ENCODE data around the gene AQP9.

The AQP9 gene

GRCh38 chr15:58217460-58217859 is 79.3 kb downstream of the AQP9 start:
- Histone ChIP-seq H3K36me3 (ENCODE audit: control insufficient read depth in 1 of 2, insufficient read depth in 2 of 2, low read length in 2 of 2) (no peaks in the 10 kb centered on the region), H3K79me1 (ENCODE audit: low read length) (no peaks in the 10 kb centered on the region), H3K4me1 (ENCODE audit: control insufficient read depth in 1 of 2, insufficient read depth in 2 of 2, low read length in 2 of 2) (no peaks in the 10 kb centered on the region), H4K8ac (ENCODE audit: low read depth, low read length) (no peak overlapping the region), H4K91ac (ENCODE audit: low read depth, low read length) (no peak overlapping the region), H3K4ac (ENCODE audit: low read depth, low read length) (no peak overlapping the region), H2AK5ac (ENCODE audit: low read length) (no peak overlapping the region), H3K27me3 (ENCODE audit: insufficient read depth, low read length) (no peaks in the 10 kb centered on the region), H2AFZ (ENCODE audit: insufficient read depth, low read length, poor library complexity) (no peak overlapping the region), H2BK5ac (ENCODE audit: low read depth, low read length, poor library complexity) (no peak overlapping the region), H3K79me2 (ENCODE audit: control insufficient read depth, insufficient read depth, low read length, poor library complexity) (no peaks in the 10 kb centered on the region), H2BK120ac (ENCODE audit: insufficient read depth, low read length, poor library complexity) (no peak overlapping the region), H3K14ac (ENCODE audit: low read length) (no peak overlapping the region), H3K27ac (ENCODE audit: low read depth, low read length) (no peak overlapping the region), H3K23ac (ENCODE audit: low read length) (no peak overlapping the region), H3K4me2 (ENCODE audit: low read length) (no peak overlapping the region), H2BK12ac (ENCODE audit: low read length) (no peak overlapping the region), H3K9ac (ENCODE audit: low read length) (no peak overlapping the region), H3K9me3 (ENCODE audit: insufficient read depth, low read depth, low read length) (no peaks in the 10 kb centered on the region), H3K18ac (ENCODE audit: low read length) (no peak overlapping the region), H4K12ac (ENCODE audit: low read depth, low read length) (no peak overlapping the region), H3K4me3 (ENCODE audit: low read depth, low read length) (no peak overlapping the region)
- DNase-seq: peak in 1 of 2 donors; percentile 9
- no CpG with 5 or more reads among the region's 4 CpGs for WGBS (ENCODE audit: extremely low coverage, insufficient coverage, insufficient read length)

- Histone ChIP-seq H4K91ac (ENCODE audit: low read depth, low read length) (no peak overlapping the region), H3K23ac (ENCODE audit: low read length) (no peak overlapping the region), H3K4ac (ENCODE audit: low read depth, low read length) (no peak overlapping the region), H3K4me2 (ENCODE audit: low read length) (no peak overlapping the region), H3K9me3 (ENCODE audit: insufficient read depth, low read depth, low read length) (peaks cover 1% of the 10 kb centered on the region), H3K27ac (ENCODE audit: low read depth, low read length) (no peak overlapping the region), H3K27me3 (ENCODE audit: insufficient read depth, low read length) (no peaks in the 10 kb centered on the region), H3K9ac (ENCODE audit: low read length) (no peak overlapping the region), H3K4me3 (ENCODE audit: low read depth, low read length) (no peak overlapping the region), H3K18ac (ENCODE audit: low read length) (no peak overlapping the region), H2AK5ac (ENCODE audit: low read length) (no peak overlapping the region), H2BK12ac (ENCODE audit: low read length) (no peak overlapping the region), H4K8ac (ENCODE audit: low read depth, low read length) (no peak overlapping the region), H4K12ac (ENCODE audit: low read depth, low read length) (no peak overlapping the region), H3K79me2 (ENCODE audit: control insufficient read depth, insufficient read depth, low read length, poor library complexity) (no peaks in the 10 kb centered on the region), H3K36me3 (ENCODE audit: control insufficient read depth in 1 of 2, insufficient read depth in 2 of 2, low read length in 2 of 2) (no peaks in the 10 kb centered on the region), H3K79me1 (ENCODE audit: low read length) (no peaks in the 10 kb centered on the region), H2BK120ac (ENCODE audit: insufficient read depth, low read length, poor library complexity) (no peak overlapping the region), H3K4me1 (ENCODE audit: control insufficient read depth in 1 of 2, insufficient read depth in 2 of 2, low read length in 2 of 2) (no peaks in the 10 kb centered on the region), H3K14ac (ENCODE audit: low read length) (no peak overlapping the region), H2AFZ (ENCODE audit: insufficient read depth, low read length, poor library complexity) (no peak overlapping the region), H2BK5ac (ENCODE audit: low read depth, low read length, poor library complexity) (no peak overlapping the region)
- WGBS (ENCODE audit: extremely low coverage, insufficient coverage, insufficient read length): no CpG with 5 or more reads among the region's 3 CpGs
- peak in 1 of 2 donors; percentile 31 for DNase-seq
Observed at GRCh38 chr15:58221591-58222241, 83.5 kb downstream of the AQP9 start.

DNA sequence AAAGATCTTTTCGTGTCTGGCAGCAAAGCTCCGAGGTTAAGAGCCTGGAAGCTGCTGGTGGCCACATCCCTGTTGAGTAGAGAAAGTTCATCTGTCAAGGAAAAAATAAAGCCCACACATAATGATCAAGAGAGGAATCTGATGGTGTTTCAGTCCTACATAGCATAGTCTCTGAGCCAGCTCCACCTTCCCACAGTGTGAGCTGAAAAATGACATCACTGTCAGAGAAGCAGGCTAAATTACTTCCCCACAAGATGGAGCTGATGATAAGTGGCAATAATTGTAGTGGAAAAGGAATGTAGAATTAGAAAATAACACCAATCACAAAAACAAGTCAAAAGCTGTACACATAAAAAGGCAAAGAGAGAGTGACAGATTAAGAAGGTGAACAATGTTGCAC is 84.5 kb downstream of the AQP9 start:
- H3K9ac ChIP-seq (ENCODE audit: low read length): no peak overlapping the region
- H3K4me2 ChIP-seq (ENCODE audit: low read length): no peak overlapping the region
- no peak overlapping the region for H2AK5ac ChIP-seq (ENCODE audit: low read length)
- H3K36me3 ChIP-seq (ENCODE audit: control insufficient read depth in 1 of 2, insufficient read depth in 2 of 2, low read length in 2 of 2): no peaks in the 10 kb centered on the region
- no CpG with 5 or more reads among the region's 2 CpGs for WGBS (ENCODE audit: extremely low coverage, insufficient coverage, insufficient read length)
- H3K18ac ChIP-seq (ENCODE audit: low read length): no peak overlapping the region
- no peak overlapping the region for H2AFZ ChIP-seq (ENCODE audit: insufficient read depth, low read length, poor library complexity)
- no peak overlapping the region for H4K91ac ChIP-seq (ENCODE audit: low read depth, low read length)
- no peaks in the 10 kb centered on the region for H3K79me1 ChIP-seq (ENCODE audit: low read length)
- H4K8ac ChIP-seq (ENCODE audit: low read depth, low read length): no peak overlapping the region
- H3K27me3 ChIP-seq (ENCODE audit: insufficient read depth, low read length): no peaks in the 10 kb centered on the region
- no peaks in the 10 kb centered on the region for H3K79me2 ChIP-seq (ENCODE audit: control insufficient read depth, insufficient read depth, low read length, poor library complexity)
- no peak overlapping the region for H2BK120ac ChIP-seq (ENCODE audit: insufficient read depth, low read length, poor library complexity)
- no peaks in the 10 kb centered on the region for H3K4me1 ChIP-seq (ENCODE audit: control insufficient read depth in 1 of 2, insufficient read depth in 2 of 2, low read length in 2 of 2)
- no peak overlapping the region for H3K27ac ChIP-seq (ENCODE audit: low read depth, low read length)
- no peak overlapping the region for H4K12ac ChIP-seq (ENCODE audit: low read depth, low read length)
- H3K9me3 ChIP-seq (ENCODE audit: insufficient read depth, low read depth, low read length): peaks cover 1% of the 10 kb centered on the region
- peak in 1 of 2 donors; percentile 47 for DNase-seq
- no peak overlapping the region for H2BK12ac ChIP-seq (ENCODE audit: low read length)
- H3K4me3 ChIP-seq (ENCODE audit: low read depth, low read length): no peak overlapping the region
- no peak overlapping the region for H3K4ac ChIP-seq (ENCODE audit: low read depth, low read length)
- H3K14ac ChIP-seq (ENCODE audit: low read length): no peak overlapping the region
- H3K23ac ChIP-seq (ENCODE audit: low read length): no peak overlapping the region
- H2BK5ac ChIP-seq (ENCODE audit: low read depth, low read length, poor library complexity): no peak overlapping the region

- H4K12ac ChIP-seq (ENCODE audit: low read depth, low read length): no peak overlapping the region
- no peak overlapping the region for H3K4ac ChIP-seq (ENCODE audit: low read depth, low read length)
- no peak overlapping the region for H3K4me2 ChIP-seq (ENCODE audit: low read length)
- H3K79me1 ChIP-seq (ENCODE audit: low read length): no peaks in the 10 kb centered on the region
- no peak overlapping the region for H2BK12ac ChIP-seq (ENCODE audit: low read length)
- no peak overlapping the region for H3K9ac ChIP-seq (ENCODE audit: low read length)
- no peaks in the 10 kb centered on the region for H3K36me3 ChIP-seq (ENCODE audit: control insufficient read depth in 1 of 2, insufficient read depth in 2 of 2, low read length in 2 of 2)
- H3K79me2 ChIP-seq (ENCODE audit: control insufficient read depth, insufficient read depth, low read length, poor library complexity): no peaks in the 10 kb centered on the region
- no peak overlapping the region for H3K14ac ChIP-seq (ENCODE audit: low read length)
- no peak overlapping the region for H3K23ac ChIP-seq (ENCODE audit: low read length)
- H3K4me1 ChIP-seq (ENCODE audit: control insufficient read depth in 1 of 2, insufficient read depth in 2 of 2, low read length in 2 of 2): peaks cover under 1 to 2% of the 10 kb centered on the region in 2 experiments
- peaks cover 1% of the 10 kb centered on the region for H3K9me3 ChIP-seq (ENCODE audit: insufficient read depth, low read depth, low read length)
- no peak overlapping the region for H2BK5ac ChIP-seq (ENCODE audit: low read depth, low read length, poor library complexity)
- no peak overlapping the region for H2AK5ac ChIP-seq (ENCODE audit: low read length)
- H2AFZ ChIP-seq (ENCODE audit: insufficient read depth, low read length, poor library complexity): no peak overlapping the region
- H3K18ac ChIP-seq (ENCODE audit: low read length): no peak overlapping the region
- WGBS (ENCODE audit: extremely low coverage, insufficient coverage, insufficient read length): no CpG with 5 or more reads among the region's 3 CpGs
- no peak overlapping the region for H3K4me3 ChIP-seq (ENCODE audit: low read depth, low read length)
- H2BK120ac ChIP-seq (ENCODE audit: insufficient read depth, low read length, poor library complexity): no peak overlapping the region
- H4K8ac ChIP-seq (ENCODE audit: low read depth, low read length): no peak overlapping the region
- no peak overlapping the region for H4K91ac ChIP-seq (ENCODE audit: low read depth, low read length)
- no peak for DNase-seq
- no peaks in the 10 kb centered on the region for H3K27me3 ChIP-seq (ENCODE audit: insufficient read depth, low read length)
- H3K27ac ChIP-seq (ENCODE audit: low read depth, low read length): no peak overlapping the region
Observed at GRCh38 chr15:58223432-58223831, 85.3 kb downstream of the AQP9 start.
